Uterus (tissue), 2 donors: ENCODE data around the gene COL4A1.

Source experiments
- POLR2A ChIP-seq, 2 donors: fragments of 450-650 bp; IDR thresholded peaks; one replicate each; pipeline ENCODE4 v1.6.1; 2016; ENCODE audit warnings: antibody characterized with exemption in 2 of 2, mild to moderate bottlenecking in 1 of 2, moderate library complexity in 1 of 2
- TF ChIP-seq, protein P1 (sequence below), 4 experiments: fragments of 200-600 bp in 2 of 4; fragments of 450-650 bp in 2 of 4; sonication (generic) in 2 of 4; IDR thresholded peaks; one replicate each; pipeline ENCODE4 v1.5.1; 2016 to 2019; ENCODE audit warnings: antibody characterized with exemption in 4 of 4, mild to moderate bottlenecking in 2 of 4, moderate library complexity in 1 of 4

DNA sequence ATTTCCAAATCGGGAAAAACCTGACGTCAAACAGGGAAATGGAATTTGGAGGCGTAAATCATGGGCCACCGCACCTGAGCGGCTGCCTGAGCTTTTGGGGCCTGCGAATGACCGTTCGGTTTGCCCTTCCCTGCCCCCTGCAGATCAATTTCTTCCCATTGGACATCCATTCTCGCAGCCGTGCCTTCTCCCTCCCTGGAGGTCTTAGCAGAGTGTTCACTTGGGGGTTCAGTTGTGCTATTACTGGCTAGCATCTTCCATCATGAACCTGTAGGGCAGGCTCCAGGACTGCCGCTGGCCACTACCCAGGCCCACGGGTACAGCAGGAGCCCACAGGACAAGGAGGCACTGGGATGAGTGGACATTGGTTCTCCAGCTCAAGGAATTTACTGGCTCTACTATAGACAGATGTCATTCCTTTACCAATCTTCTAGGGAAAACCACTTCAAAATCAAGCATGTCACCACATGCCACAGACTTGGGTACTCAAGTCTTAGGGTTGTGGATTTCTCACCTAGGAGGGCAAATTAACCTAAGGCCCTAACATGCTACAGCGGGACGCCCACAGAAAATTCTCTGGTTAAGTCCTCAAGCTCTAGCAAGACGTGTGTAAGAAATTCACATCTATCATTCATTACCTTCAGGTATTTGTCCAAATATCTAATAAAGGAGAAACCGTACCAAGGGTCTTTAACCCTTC, 75.5 kb downstream of the COL4A1 start:
- TF ChIP-seq POLR2A (IDR thresholded peaks at IDR 0.05) = no peak
- TF ChIP-seq, protein P1, sequence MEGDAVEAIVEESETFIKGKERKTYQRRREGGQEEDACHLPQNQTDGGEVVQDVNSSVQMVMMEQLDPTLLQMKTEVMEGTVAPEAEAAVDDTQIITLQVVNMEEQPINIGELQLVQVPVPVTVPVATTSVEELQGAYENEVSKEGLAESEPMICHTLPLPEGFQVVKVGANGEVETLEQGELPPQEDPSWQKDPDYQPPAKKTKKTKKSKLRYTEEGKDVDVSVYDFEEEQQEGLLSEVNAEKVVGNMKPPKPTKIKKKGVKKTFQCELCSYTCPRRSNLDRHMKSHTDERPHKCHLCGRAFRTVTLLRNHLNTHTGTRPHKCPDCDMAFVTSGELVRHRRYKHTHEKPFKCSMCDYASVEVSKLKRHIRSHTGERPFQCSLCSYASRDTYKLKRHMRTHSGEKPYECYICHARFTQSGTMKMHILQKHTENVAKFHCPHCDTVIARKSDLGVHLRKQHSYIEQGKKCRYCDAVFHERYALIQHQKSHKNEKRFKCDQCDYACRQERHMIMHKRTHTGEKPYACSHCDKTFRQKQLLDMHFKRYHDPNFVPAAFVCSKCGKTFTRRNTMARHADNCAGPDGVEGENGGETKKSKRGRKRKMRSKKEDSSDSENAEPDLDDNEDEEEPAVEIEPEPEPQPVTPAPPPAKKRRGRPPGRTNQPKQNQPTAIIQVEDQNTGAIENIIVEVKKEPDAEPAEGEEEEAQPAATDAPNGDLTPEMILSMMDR (IDR thresholded peaks at IDR 0.05) = no peak
